ENCODE measurements around the gene ZNF569.
"Not testable (repeated sequence)": the region's sequence is repeated elsewhere in the genome, so short reads cannot be mapped to it uniquely, and the experiment has no call there.

Gene ZNF569

DNA sequence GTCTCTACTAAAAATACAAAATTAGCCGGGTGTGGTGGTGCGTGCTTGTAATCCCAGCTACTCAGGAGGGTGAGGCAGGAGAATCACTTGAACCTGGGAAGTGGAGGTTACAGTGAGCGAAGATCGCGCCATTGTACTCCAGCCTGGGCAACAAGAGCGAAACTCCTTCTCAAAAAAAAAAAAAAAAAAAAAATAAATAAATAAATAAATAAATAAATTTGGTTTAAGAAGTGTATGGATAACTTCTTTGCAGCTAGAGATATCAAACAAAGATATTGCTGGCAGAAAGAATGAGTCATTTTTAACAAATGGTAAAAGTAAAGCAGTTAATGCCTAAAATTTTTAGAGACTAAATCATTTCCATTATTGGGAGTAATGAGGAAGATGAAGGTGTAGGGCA, 75.8 kb downstream of the ZNF569 start:
- not testable (repeated sequence) for DNase-seq

DNA sequence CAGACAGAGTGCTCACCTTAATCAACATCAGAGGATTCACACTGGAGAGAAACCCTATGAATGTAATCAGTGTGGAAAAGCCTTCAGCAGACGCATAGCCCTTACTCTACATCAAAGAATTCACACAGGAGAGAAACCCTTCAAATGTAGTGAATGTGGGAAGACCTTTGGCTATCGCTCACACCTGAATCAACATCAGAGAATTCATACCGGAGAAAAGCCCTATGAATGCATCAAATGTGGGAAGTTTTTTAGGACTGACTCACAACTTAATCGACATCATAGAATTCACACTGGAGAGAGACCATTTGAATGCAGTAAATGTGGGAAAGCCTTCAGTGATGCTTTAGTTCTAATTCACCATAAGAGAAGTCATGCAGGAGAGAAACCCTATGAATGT, 78.0 kb downstream of the ZNF569 start:
- no peak for DNase-seq

DNA sequence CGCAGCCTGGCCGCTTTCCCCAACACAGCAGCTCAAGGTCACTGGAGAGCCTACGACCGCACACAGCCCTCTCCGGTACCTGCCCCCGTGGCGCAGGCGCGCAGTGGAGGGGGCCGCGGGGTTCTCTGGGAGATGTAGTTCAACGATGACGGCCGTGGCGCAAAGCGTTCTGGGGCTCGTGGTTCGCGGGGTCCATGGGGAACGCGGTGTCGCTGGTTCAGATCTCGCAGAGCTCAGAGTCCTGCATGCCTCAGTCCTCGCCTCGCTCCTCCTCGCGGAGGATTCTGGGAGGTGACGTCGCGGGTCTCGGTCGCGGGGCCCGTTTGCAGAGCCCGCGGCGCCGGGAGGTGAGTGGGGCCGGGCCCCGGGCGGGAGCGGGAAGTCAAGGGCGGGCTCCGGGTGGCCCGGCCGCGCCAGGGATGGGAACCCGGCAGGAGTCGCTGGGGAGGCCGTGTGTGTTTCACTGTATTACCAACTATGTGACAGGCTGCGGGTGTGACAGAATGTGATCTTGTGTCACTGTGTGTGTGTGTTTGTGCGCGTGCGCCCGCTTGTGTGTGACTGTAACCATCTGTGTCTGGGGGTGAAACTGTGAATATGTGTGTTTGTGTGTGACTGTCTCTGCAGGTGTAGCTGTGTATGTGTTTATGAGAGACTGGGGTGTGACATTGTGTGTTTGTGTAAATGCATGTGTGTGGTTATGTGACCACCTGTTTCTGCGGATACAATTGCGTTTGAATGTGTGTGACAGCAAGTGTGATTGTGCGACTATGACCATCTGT, 96.2 kb downstream of the ZNF569 start, which contains the start of gene ZNF527:
Gene ZNF527 (plus strand): TSS at position 220 of the 782 bp plus-strand sequence. CDS start 3,100 bp downstream, outside the sequence.
- DNase-seq = peak; percentile 90

DNA sequence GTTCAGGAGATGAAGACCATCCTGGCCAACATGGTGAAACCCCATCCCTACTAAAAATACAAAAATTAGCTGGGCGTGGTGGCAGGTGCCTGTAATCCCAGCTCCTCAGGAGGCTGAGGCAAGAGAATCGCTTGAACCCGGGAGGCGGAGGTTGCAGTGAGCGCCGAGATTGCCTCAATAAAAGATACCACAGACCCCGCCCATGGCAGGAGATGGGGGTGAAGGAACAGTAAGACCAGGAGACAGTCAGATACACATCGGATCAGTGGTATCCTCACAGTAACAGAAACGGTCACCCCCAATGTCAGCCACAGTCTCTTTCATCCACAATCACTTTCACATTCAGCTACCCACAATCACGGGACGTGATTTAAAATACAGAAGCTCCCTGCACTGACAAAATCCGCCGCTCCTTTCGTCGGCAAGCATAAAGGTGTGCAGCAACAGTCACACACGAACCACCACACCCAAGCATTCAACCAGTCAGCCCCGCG, 96.8 kb downstream of the ZNF569 start:
- DNase-seq = not testable (repeated sequence)

DNA sequence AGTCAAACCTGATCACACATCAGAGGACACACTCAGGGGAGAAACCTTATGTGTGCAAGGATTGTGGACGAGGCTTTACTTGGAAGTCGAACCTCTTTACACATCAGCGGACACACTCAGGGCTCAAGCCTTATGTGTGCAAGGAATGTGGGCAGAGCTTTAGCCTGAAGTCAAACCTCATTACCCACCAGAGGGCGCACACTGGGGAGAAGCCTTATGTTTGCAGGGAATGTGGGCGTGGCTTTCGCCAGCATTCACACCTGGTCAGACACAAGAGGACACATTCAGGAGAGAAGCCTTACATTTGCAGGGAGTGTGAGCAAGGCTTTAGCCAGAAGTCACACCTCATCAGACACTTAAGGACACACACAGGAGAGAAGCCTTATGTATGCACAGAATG, 104.5 kb downstream of the ZNF569 start:
- DNase-seq = no peak

DNA sequence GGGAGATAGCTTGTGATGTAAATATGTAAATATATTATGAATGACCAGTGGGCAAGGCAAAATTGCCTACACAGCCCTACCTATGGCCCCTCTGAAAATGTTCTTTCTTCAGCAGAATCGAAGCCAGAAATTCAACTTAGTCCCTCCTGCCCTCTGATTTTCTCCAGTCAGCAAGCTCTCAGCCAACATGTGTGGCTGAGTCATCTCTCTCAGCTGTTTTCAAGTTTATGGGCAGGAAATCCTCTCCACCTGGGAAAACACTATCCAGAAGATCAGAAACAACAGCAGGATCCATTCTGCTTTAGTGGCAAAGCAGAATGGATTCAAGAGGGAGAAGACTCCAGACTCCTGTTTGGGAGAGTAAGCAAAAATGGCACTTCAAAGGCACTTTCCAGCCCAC, 105.2 kb downstream of the ZNF569 start:
- no peak for DNase-seq
